ENCODE measurements around the gene LMO7. TPM values are rescaled to one million over a fixed set of nuclear protein-coding genes. Genes with fewer than 3 reads are reported as not detected.
"Not testable (repeated sequence)": the region's sequence is repeated elsewhere in the genome, so short reads cannot be mapped to it uniquely, and the experiment has no call there.

The LMO7 gene
- total RNA-seq, 2 donors from 2014 or later, result 118 to 193 TPM

DNA sequence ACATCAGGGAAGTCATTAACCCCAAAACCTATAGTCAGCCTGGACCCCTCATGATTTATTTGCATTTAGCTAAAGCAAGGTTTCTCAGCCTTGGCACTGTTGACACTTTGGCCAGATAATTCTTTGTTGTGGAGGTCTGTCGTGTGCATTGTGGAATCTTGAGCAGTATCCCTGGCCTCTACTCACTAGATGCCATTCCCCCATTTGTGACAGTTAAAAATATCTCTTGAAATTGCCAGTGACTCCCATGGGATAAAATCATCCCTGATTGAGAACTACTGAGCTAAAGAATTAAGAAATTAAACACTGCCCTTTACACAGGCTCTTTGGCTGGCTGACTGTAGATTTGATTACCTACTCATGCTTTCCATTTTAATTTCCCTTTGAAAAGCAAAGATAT lies 102.7 kb downstream of the LMO7 start:
- Histone ChIP-seq H3K27me3 (no peaks in the 10 kb centered on the region), H3K9ac (ENCODE audit: low read depth in 2 of 2, low read length in 2 of 2) (no peak overlapping the region), H3K27ac (no peak overlapping the region), H3K4me3 (no peak overlapping the region), H3K36me3 (no peaks in the 10 kb centered on the region), H3K9me3 (no peaks in the 10 kb centered on the region), H3K4me1 (no peaks in the 10 kb centered on the region)
- TF ChIP-seq, protein P1, sequence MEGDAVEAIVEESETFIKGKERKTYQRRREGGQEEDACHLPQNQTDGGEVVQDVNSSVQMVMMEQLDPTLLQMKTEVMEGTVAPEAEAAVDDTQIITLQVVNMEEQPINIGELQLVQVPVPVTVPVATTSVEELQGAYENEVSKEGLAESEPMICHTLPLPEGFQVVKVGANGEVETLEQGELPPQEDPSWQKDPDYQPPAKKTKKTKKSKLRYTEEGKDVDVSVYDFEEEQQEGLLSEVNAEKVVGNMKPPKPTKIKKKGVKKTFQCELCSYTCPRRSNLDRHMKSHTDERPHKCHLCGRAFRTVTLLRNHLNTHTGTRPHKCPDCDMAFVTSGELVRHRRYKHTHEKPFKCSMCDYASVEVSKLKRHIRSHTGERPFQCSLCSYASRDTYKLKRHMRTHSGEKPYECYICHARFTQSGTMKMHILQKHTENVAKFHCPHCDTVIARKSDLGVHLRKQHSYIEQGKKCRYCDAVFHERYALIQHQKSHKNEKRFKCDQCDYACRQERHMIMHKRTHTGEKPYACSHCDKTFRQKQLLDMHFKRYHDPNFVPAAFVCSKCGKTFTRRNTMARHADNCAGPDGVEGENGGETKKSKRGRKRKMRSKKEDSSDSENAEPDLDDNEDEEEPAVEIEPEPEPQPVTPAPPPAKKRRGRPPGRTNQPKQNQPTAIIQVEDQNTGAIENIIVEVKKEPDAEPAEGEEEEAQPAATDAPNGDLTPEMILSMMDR (IDR thresholded peaks at IDR 0.05), result no peak
- DNase-seq, result no peak
- intact Hi-C loops (cut with DNase I), result no loop called here

DNA sequence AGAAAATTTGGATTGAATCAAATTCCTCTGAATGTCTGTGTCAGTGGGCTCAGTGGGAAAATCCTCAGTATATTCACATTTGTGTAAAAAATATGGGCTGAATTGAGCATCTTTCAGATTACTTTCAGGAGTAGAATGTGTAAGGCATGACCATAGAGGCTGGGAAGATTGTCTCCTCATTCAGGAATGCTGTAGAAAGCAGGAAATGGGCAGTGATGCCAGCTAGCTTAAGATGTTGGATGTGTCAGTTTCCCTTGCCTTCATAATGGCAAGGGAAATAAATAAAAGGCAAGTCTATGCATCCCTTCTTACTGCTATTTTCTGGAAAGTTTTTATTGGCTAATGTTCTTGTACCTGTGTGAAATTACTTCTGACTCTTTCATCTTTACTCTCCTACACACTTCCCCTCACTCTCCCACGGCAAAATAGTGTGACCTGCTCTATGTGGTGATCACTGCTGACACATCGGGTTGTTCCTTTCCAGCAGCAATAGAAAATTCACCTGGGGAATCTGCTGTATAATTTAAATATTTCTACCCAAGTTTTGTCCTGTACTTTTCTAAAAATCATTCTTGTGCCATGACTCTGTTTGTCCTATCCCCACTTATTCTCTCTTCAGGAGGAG lies 103.2 kb downstream of the LMO7 start:
- no peak for DNase-seq
- TF ChIP-seq, protein P1 (IDR thresholded peaks at IDR 0.05), result no peak
- Histone ChIP-seq H3K36me3 (no peaks in the 10 kb centered on the region), H3K4me1 (no peaks in the 10 kb centered on the region), H3K27me3 (no peaks in the 10 kb centered on the region), H3K9me3 (no peaks in the 10 kb centered on the region), H3K4me3 (no peak overlapping the region), H3K27ac (no peak overlapping the region), H3K9ac (ENCODE audit: low read depth in 2 of 2, low read length in 2 of 2) (no peak overlapping the region)
- intact Hi-C loops (cut with DNase I), result no loop called here

DNA sequence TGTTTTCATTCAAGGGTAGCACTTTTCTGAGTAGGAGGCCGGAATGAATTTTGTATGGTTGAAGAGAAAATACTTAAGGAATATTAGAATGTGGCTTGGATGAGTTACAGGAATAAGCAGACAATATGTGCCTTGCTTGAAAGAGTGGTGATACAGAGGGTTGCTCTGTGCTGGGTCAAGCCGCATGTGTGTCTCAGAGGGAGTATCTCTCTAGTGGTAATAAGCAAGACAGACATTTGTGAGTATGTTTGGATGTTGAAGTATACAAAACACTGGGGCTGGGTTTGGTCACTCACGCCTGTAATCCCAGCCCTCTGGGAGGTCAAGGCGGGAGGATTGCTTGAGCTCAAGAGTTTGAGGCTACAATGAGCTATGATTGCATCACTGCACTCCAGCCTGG lies 103.9 kb downstream of the LMO7 start:
- Histone ChIP-seq H3K27me3 (no peaks in the 10 kb centered on the region), H3K4me1 (no peaks in the 10 kb centered on the region), H3K4me3 (no peak overlapping the region), H3K36me3 (no peaks in the 10 kb centered on the region), H3K9me3 (no peaks in the 10 kb centered on the region), H3K27ac (no peak overlapping the region), H3K9ac (ENCODE audit: low read depth in 2 of 2, low read length in 2 of 2) (no peak overlapping the region)
- TF ChIP-seq, protein P1 (IDR thresholded peaks at IDR 0.05), result no peak
- intact Hi-C loops (cut with DNase I), result no loop called here
- no peak for DNase-seq

DNA sequence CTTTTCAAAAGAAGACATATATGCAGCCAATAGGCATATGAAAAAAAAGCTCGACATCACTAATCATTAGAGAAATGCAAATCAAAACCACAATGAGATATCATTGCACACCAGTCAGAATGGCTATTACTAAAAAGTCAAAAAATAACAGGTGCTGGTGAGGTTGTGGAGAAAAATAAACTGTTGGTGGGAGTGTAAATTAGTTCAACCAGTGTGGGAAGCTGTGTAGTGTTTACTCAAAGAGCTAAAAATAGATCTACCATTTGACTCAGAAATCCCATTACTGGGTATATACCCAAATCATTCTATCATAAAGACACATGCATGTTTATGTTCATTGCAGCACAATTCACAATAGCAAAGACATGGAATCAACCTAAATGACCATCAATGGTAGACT lies 106.9 kb downstream of the LMO7 start:
- H3K4me3 ChIP-seq; H3K27ac ChIP-seq; H3K4me1 ChIP-seq; intact Hi-C loops (cut with DNase I); H3K36me3 ChIP-seq; H3K9me3 ChIP-seq; H3K27me3 ChIP-seq; H3K9ac ChIP-seq (ENCODE audit: low read depth in 2 of 2, low read length in 2 of 2); DNase-seq: not testable (repeated sequence)

DNA sequence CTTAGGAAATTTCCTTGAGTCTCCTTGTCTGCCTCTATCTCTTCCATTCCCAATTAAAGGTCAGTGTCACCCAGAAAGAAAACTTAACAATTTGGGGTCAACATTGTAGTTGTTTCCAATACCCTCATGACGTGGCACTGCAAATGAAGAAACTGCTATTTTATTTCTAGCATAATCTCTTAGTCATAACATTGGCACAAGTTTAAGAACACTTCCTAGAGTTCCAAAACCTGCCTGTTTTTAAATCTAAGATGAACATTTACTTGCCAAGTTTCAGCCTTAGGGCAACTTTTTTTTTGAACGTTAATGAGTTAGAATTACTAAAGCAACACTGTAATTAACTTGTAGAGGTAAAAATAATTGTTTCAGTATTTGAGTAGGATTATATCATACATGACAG lies 108.0 kb downstream of the LMO7 start:
- no peaks in the 10 kb centered on the region for H3K4me1 ChIP-seq
- no peaks in the 10 kb centered on the region for H3K27me3 ChIP-seq
- TF ChIP-seq, protein P1 (IDR thresholded peaks at IDR 0.05), result no peak
- H3K36me3 ChIP-seq, result no peaks in the 10 kb centered on the region
- DNase-seq, result no peak
- no peak overlapping the region for H3K4me3 ChIP-seq
- intact Hi-C loops (cut with DNase I), result no loop called here
- no peak overlapping the region for H3K27ac ChIP-seq
- no peak overlapping the region for H3K9ac ChIP-seq (ENCODE audit: low read depth in 2 of 2, low read length in 2 of 2)
- H3K9me3 ChIP-seq, result no peaks in the 10 kb centered on the region

DNA sequence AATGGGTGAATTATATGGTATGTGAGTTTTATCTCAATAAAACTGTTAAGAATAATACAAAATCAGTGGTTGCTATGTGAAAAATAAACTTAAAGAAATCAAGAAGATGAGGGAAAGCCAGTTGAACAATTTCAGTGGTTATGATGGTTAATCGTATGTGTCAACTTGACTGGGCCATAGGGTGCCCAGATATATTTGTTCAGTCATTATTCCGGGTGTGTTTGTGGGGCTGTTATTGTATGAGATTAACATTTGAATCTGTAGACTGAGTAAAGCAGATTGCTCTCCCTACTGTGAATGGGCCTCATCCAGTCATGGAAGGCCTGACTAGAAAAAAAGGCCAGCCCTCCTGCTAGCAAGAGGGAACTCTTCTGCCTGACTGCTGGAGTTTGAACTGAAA lies 109.3 kb downstream of the LMO7 start:
- no peaks in the 10 kb centered on the region for H3K4me1 ChIP-seq
- no peaks in the 10 kb centered on the region for H3K27me3 ChIP-seq
- TF ChIP-seq, protein P1 (IDR thresholded peaks at IDR 0.05), result no peak
- intact Hi-C loops (cut with DNase I), result no loop called here
- no peak for DNase-seq
- H3K9me3 ChIP-seq, result no peaks in the 10 kb centered on the region
- H3K4me3 ChIP-seq, result no peak overlapping the region
- no peak overlapping the region for H3K27ac ChIP-seq
- H3K36me3 ChIP-seq, result no peaks in the 10 kb centered on the region
- H3K9ac ChIP-seq (ENCODE audit: low read depth in 2 of 2, low read length in 2 of 2), result no peak overlapping the region

Measured in colonic mucosa (tissue), 4 donors.